ENCODE measurements around the gene CTDSPL. TPM values are rescaled to one million over a fixed set of nuclear protein-coding genes. Genes with fewer than 3 reads are reported as not detected.

CTDSPL gene
- total RNA-seq, 2 donors from 2014 or later: 27.8 to 30.7 TPM

- WGBS, 2 experiments (ENCODE audit: insufficient coverage in 1 of 2, insufficient read length in 1 of 2): 86 to 89% methylated on average over 1 of the region's 1 CpG
- TF ChIP-seq CTCF (conservative IDR thresholded peaks at IDR 0.05): no peak
- no peak overlapping the region for H3K9ac ChIP-seq (ENCODE audit: extremely low read depth, low read length, poor library complexity, severe bottlenecking)
- no peak for DNase-seq
- H3K4me1 Mint-ChIP-seq: no peaks in the 10 kb centered on the region
- H3K4me1 ChIP-seq (ENCODE audit: control insufficient read depth, insufficient read depth, low read length): no peaks in the 10 kb centered on the region
- H3K9me3 Mint-ChIP-seq: no peaks in the 10 kb centered on the region
- no peaks in the 10 kb centered on the region for H3K9me3 ChIP-seq (ENCODE audit: control insufficient read depth, low read length)
- no peak overlapping the region for H3K27ac Mint-ChIP-seq
- no peak overlapping the region for H3K4me3 ChIP-seq (ENCODE audit: low read length)
- no peaks in the 10 kb centered on the region for H3K36me3 ChIP-seq (ENCODE audit: control insufficient read depth, insufficient read depth, low read length)
- H3K27me3 ChIP-seq (ENCODE audit: control insufficient read depth, insufficient read depth, low read length, poor library complexity, severe bottlenecking): no peaks in the 10 kb centered on the region
- H3K27ac ChIP-seq (ENCODE audit: low read depth, low read length): no peak overlapping the region
- no peaks in the 10 kb centered on the region for H3K36me3 Mint-ChIP-seq (ENCODE audit: low read depth)
- peaks cover 2% of the 10 kb centered on the region for H3K27me3 Mint-ChIP-seq (ENCODE audit: insufficient read depth)
- no peak overlapping the region for H3K4me3 Mint-ChIP-seq
These were observed 25.1 kb upstream of the CTDSPL start for GRCh38 chr3:37836589-37836988.

GRCh38 chr3:37847689-37848088 lies 14.0 kb upstream of the CTDSPL start:
- Histone ChIP-seq H3K4me3 (ENCODE audit: low read length) (no peak overlapping the region), H3K27ac (ENCODE audit: low read depth, low read length) (no peak overlapping the region), H3K27me3 (ENCODE audit: control insufficient read depth, insufficient read depth, low read length, poor library complexity, severe bottlenecking) (no peaks in the 10 kb centered on the region), H3K9ac (ENCODE audit: extremely low read depth, low read length, poor library complexity, severe bottlenecking) (no peak overlapping the region), H3K36me3 (ENCODE audit: control insufficient read depth, insufficient read depth, low read length) (no peaks in the 10 kb centered on the region), H3K9me3 (ENCODE audit: control insufficient read depth, low read length) (no peaks in the 10 kb centered on the region), H3K4me1 (ENCODE audit: control insufficient read depth, insufficient read depth, low read length) (peaks cover 8% of the 10 kb centered on the region)
- TF ChIP-seq CTCF (conservative IDR thresholded peaks at IDR 0.05): no peak
- Mint-ChIP-seq H3K27ac (no peak overlapping the region), H3K9me3 (peaks cover 3% of the 10 kb centered on the region), H3K4me3 (no peak overlapping the region), H3K36me3 (ENCODE audit: low read depth) (peaks cover 4% of the 10 kb centered on the region), H3K4me1 (peaks cover 5% of the 10 kb centered on the region), H3K27me3 (ENCODE audit: insufficient read depth) (no peaks in the 10 kb centered on the region)
- WGBS, 2 experiments (ENCODE audit: insufficient coverage in 1 of 2, insufficient read length in 1 of 2): 65 to 85% methylated on average over 2 to 4 of the region's 4 CpGs
- DNase-seq: no peak

- Mint-ChIP-seq H3K9me3 (no peaks in the 10 kb centered on the region), H3K27ac (no peak overlapping the region), H3K4me1 (peaks cover 5% of the 10 kb centered on the region), H3K4me3 (no peak overlapping the region), H3K36me3 (ENCODE audit: low read depth) (peaks cover 3% of the 10 kb centered on the region), H3K27me3 (ENCODE audit: insufficient read depth) (no peaks in the 10 kb centered on the region)
- Histone ChIP-seq H3K27me3 (ENCODE audit: control insufficient read depth, insufficient read depth, low read length, poor library complexity, severe bottlenecking) (no peaks in the 10 kb centered on the region), H3K36me3 (ENCODE audit: control insufficient read depth, insufficient read depth, low read length) (no peaks in the 10 kb centered on the region), H3K4me1 (ENCODE audit: control insufficient read depth, insufficient read depth, low read length) (peaks cover 8% of the 10 kb centered on the region), H3K9me3 (ENCODE audit: control insufficient read depth, low read length) (no peaks in the 10 kb centered on the region), H3K27ac (ENCODE audit: low read depth, low read length) (no peak overlapping the region), H3K9ac (ENCODE audit: extremely low read depth, low read length, poor library complexity, severe bottlenecking) (no peak overlapping the region), H3K4me3 (ENCODE audit: low read length) (no peak overlapping the region)
- no peak for TF ChIP-seq CTCF (conservative IDR thresholded peaks at IDR 0.05)
- WGBS, 2 experiments (ENCODE audit: insufficient coverage in 1 of 2, insufficient read length in 1 of 2): 92 to 93% methylated on average over 6 to 11 of the region's 11 CpGs
- no peak for DNase-seq
These were observed 12.3 kb upstream of the CTDSPL start for GRCh38 chr3:37849146-37849923.

Measured in endodermal cell (in vitro differentiated cells).